ENCODE measurements around the gene TPSG1.

Gene TPSG1

DNA sequence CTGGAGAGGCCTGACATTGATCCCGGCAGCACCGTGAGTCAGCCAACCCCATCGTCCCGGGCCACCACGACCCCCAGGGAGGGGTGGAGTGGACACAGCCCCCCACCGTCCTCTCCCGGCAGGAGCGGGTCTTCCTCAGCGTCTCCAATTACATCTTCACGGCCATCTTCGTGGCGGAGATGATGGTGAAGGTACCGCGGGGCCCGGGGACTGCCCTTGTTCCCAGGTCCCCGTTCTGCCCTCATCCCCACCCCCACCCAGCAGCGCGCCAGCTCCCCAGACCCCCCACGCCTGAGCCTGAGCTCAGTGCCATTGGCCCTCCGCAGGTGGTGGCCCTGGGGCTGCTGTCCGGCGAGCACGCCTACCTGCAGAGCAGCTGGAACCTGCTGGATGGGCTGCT is 14.6 kb downstream of the TPSG1 start:
- TF ChIP-seq CTCF (IDR thresholded peaks at IDR 0.05; ENCODE audit: low read depth, low read length, missing control alignments) = no peak
- no peak for DNase-seq (ENCODE audit: extremely low read depth, low read depth)
- no peak overlapping the region for H3K4me3 ChIP-seq (replicated peaks; ENCODE audit: low read depth, low read length)

- no peak for TF ChIP-seq CTCF (IDR thresholded peaks at IDR 0.05; ENCODE audit: low read depth, low read length, missing control alignments)
- H3K4me3 ChIP-seq (replicated peaks; ENCODE audit: low read depth, low read length) = no peak overlapping the region
- no peak for DNase-seq (ENCODE audit: extremely low read depth, low read depth)
Observed at GRCh38 chr16:1209081-1209480, 16.0 kb downstream of the TPSG1 start.

- no peak for TF ChIP-seq CTCF (IDR thresholded peaks at IDR 0.05; ENCODE audit: low read depth, low read length, missing control alignments)
Observed at GRCh38 chr16:1208239-1208830, 16.7 kb downstream of the TPSG1 start.

GRCh38 chr16:1206786-1207185 is 18.3 kb downstream of the TPSG1 start:
- no peak for DNase-seq (ENCODE audit: extremely low read depth, low read depth)
- no peak for TF ChIP-seq CTCF (IDR thresholded peaks at IDR 0.05; ENCODE audit: low read depth, low read length, missing control alignments)
- no peak overlapping the region for H3K4me3 ChIP-seq (replicated peaks; ENCODE audit: low read depth, low read length)

More at GRCh38 chr16:1208239-1208830, 16.7 kb downstream of the TPSG1 start:
- DNase-seq (ENCODE audit: extremely low read depth, low read depth) = no peak
- no peak overlapping the region for H3K4me3 ChIP-seq (replicated peaks; ENCODE audit: low read depth, low read length)

DNA sequence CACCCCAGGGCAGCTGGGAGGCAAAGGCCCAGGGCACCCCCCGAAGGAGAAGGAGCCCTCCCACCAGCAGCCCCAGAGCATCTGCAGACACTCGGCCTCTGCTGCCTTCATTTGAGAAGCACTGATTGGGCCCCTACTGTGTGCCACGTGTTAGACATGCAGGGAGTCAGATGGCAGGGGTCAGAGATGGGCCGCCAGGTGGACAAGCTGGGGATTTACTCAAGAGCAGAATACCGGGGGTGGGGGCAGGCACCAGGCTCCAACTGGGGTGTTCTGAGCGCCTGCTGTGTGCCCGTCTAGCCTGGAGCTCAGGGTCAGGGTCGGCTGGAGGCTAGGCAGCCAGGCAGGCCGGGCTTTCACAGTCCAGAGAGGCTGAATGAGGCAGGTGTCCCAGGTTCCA is 18.7 kb downstream of the TPSG1 start:
- DNase-seq (ENCODE audit: extremely low read depth, low read depth) = no peak
- no peak for TF ChIP-seq CTCF (IDR thresholded peaks at IDR 0.05; ENCODE audit: low read depth, low read length, missing control alignments)

DNA sequence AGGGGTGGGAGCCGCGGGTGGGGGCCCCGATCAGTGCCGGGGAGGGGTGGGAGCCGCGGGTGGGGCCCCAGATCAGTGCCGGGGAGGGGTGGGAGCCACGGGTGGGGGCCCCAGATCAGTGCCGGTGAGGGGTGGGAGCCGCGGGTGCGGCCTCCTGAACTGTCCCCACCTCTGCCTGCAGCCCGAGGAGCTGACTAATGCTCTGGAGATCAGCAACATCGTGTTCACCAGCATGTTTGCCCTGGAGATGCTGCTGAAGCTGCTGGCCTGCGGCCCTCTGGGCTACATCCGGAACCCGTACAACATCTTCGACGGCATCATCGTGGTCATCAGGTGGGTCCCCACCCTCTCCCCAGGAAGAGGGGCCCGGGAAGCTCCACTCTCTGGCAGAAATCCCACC is 20.1 kb downstream of the TPSG1 start:
- no peak for DNase-seq (ENCODE audit: extremely low read depth, low read depth)
- no peak overlapping the region for H3K4me3 ChIP-seq (replicated peaks; ENCODE audit: low read depth, low read length)
- no peak for TF ChIP-seq CTCF (IDR thresholded peaks at IDR 0.05; ENCODE audit: low read depth, low read length, missing control alignments)

More for the DNA sequence above, 18.7 kb downstream of the TPSG1 start:
- no peak overlapping the region for H3K4me3 ChIP-seq (replicated peaks; ENCODE audit: low read depth, low read length)

GRCh38 chr16:1202274-1202673 is 22.8 kb downstream of the TPSG1 start:
- TF ChIP-seq CTCF (IDR thresholded peaks at IDR 0.05; ENCODE audit: low read depth, low read length, missing control alignments) = no peak
- no peak for DNase-seq (ENCODE audit: extremely low read depth, low read depth)
- H3K4me3 ChIP-seq (replicated peaks; ENCODE audit: low read depth, low read length) = no peak overlapping the region
